Keratinocyte (primary cell): ENCODE data around the gene PAFAH1B2. TPM values are rescaled to one million over a fixed set of nuclear protein-coding genes. Genes with fewer than 3 reads are reported as not detected.

Source experiments
- DNase-seq: peaks from one replicate; pipeline ENCODE4 v3.0.0-alpha.2; 2011; ENCODE audit warnings: low read depth, missing footprints, low spot score
- FAIRE-seq: peaks from 2 replicates; lab custom pipeline; 2011; peaks lifted over from hg19 to GRCh38; lab: Jason Lieb, UNC
- H2AFZ ChIP-seq: 2 replicates; pipeline ENCODE4 v1.6.0; 2012; ENCODE audit warnings: low read length, control low read depth, inconsistent platforms; ENCODE audit not compliant: control insufficient read depth
- H3K27ac ChIP-seq: 2 replicates; pipeline ENCODE4 v1.5.1; 2011; ENCODE audit warnings: low read length; ENCODE audit not compliant: control insufficient read depth, insufficient read depth
- H3K27me3 ChIP-seq: 3 replicates; pipeline ENCODE4 v1.6.0; 2011; ENCODE audit warnings: low read length; ENCODE audit not compliant: control insufficient read depth, insufficient read depth; ENCODE audit errors: extremely low read depth
- H3K36me3 ChIP-seq, 2 experiments: 2 replicates in 1 of 2; 3 replicates in 1 of 2; pipeline ENCODE4 v1.5.1; 2011; ENCODE audit warnings: low read length in 2 of 2, mild to moderate bottlenecking in 1 of 2; ENCODE audit not compliant: control insufficient read depth in 2 of 2, insufficient read depth in 2 of 2; ENCODE audit errors: extremely low read depth in 1 of 2
- H3K4me1 ChIP-seq: 3 replicates; pipeline ENCODE4 v1.5.1; 2011; ENCODE audit warnings: low read length; ENCODE audit not compliant: control insufficient read depth, insufficient read depth; ENCODE audit errors: extremely low read depth
- H3K4me2 ChIP-seq: 3 replicates; pipeline ENCODE4 v1.6.0; 2011; ENCODE audit warnings: low read depth, low read length; ENCODE audit not compliant: control insufficient read depth, insufficient read depth; ENCODE audit errors: extremely low read depth
- H3K4me3 ChIP-seq, 3 experiments: fragments of 200-600 bp in 1 of 3; sonication (generic) in 1 of 3; 2 replicates in 2 of 3; 3 replicates in 1 of 3; pipeline ENCODE4 v1.5.1; 2011 to 2016; ENCODE audit warnings: low read length in 3 of 3, mild to moderate bottlenecking in 3 of 3, control low read depth in 2 of 3, inconsistent platforms in 1 of 3, low read depth in 1 of 3, mixed read lengths in 1 of 3, mixed run types in 1 of 3, moderate library complexity in 1 of 3; ENCODE audit not compliant: control insufficient read depth in 2 of 3, insufficient read depth in 2 of 3; ENCODE audit errors: extremely low read depth in 1 of 3
- H3K79me2 ChIP-seq: 2 replicates; pipeline ENCODE4 v1.6.0; 2012; ENCODE audit warnings: low read length; ENCODE audit not compliant: control insufficient read depth, insufficient read depth
- H3K9ac ChIP-seq: 3 replicates; pipeline ENCODE4 v1.6.0; 2011; ENCODE audit warnings: low read length; ENCODE audit not compliant: control insufficient read depth, insufficient read depth; ENCODE audit errors: extremely low read depth
- H3K9me1 ChIP-seq: 3 replicates; pipeline ENCODE4 v1.6.0; 2011; ENCODE audit warnings: low read length; ENCODE audit not compliant: control insufficient read depth, insufficient read depth; ENCODE audit errors: extremely low read depth
- H3K9me3 ChIP-seq: 2 replicates; pipeline ENCODE4 v1.5.1; 2012; ENCODE audit warnings: low read depth, low read length; ENCODE audit not compliant: control insufficient read depth
- H4K20me1 ChIP-seq: 3 replicates; pipeline ENCODE4 v1.6.0; 2011; ENCODE audit warnings: low read length; ENCODE audit not compliant: control insufficient read depth, insufficient read depth; ENCODE audit errors: extremely low read depth
- CTCF ChIP-seq, 3 experiments: IDR thresholded peaks in 1 of 3; conservative IDR thresholded peaks in 1 of 3; optimal IDR thresholded peaks in 1 of 3; 2 replicates in 2 of 3; 3 replicates in 1 of 3; pipeline versions ENCODE3 to v1.5.1; 2011; ENCODE audit warnings: low read length in 3 of 3, mild to moderate bottlenecking in 3 of 3, moderate library complexity in 2 of 3, control low read depth in 1 of 3, inconsistent platforms in 1 of 3; ENCODE audit not compliant: insufficient read depth in 2 of 3; ENCODE audit errors: extremely low read depth in 1 of 3
- EZH2 ChIP-seq: IDR thresholded peaks from one replicate; pipeline ENCODE4 v1.6.1; 2012; ENCODE audit warnings: inconsistent platforms, mild to moderate bottlenecking, low read length, moderate library complexity
- dilution Hi-C: fragments of 300-500 bp; cut with MboI; formaldehyde crosslinking; loops from one replicate; pipeline ENCODE4 v1.7.0; 2020; ENCODE audit warnings: low sequenced_read_pairs; ENCODE audit not compliant: extremely low pct_ligation_motif_present
- polyA plus RNA-seq, 5 experiments: library from polyadenylated mRNA; depleted of rRNA in 3 of 5; stranded (reverse) in 3 of 5; stranded (forward) in 1 of 5; unstranded in 1 of 5; fragments of >200 nt; gene quantifications; 1 replicate in 1 of 5; 2 replicates in 3 of 5; 3 replicates in 1 of 5; pipeline versions ENCODE4 v1.2.1 to v1.2.3, GENCODE V29; 2011 to 2012; ENCODE audit warnings: missing spikeins in 2 of 5, low read depth in 1 of 5, low replicate concordance in 1 of 5

The PAFAH1B2 gene
- polyA plus RNA-seq, 1 donor (not counting 4 experiments of a cell fraction or from before 2014, with no cell fraction given) = 76.4 TPM

GRCh38 chr11:117218133-117218915 lies 74.2 kb downstream of the PAFAH1B2 start:
- Histone ChIP-seq H2AFZ (no peak overlapping the region), H4K20me1 (no peaks in the 10 kb centered on the region), H3K79me2 (no peaks in the 10 kb centered on the region), H3K36me3 (peaks cover 35 to 48% of the 10 kb centered on the region in 2 experiments), H3K9me1 (peaks cover 2% of the 10 kb centered on the region), H3K9ac (no peak overlapping the region), H3K4me3 (no peak overlapping the region), H3K27me3 (no peaks in the 10 kb centered on the region), H3K4me2 (no peak overlapping the region), H3K4me1 (no peaks in the 10 kb centered on the region), H3K9me3 (no peaks in the 10 kb centered on the region), H3K27ac (no peak overlapping the region)
- DNase-seq (no peak), FAIRE-seq (no peak)
- TF ChIP-seq EZH2 = no peak
- dilution Hi-C loops = no loop called here

- H3K79me2 ChIP-seq = no peaks in the 10 kb centered on the region
- H3K4me1 ChIP-seq = no peaks in the 10 kb centered on the region
- no peak overlapping the region for H3K27ac ChIP-seq
- H3K27me3 ChIP-seq = no peaks in the 10 kb centered on the region
- no peak overlapping the region for H2AFZ ChIP-seq
- no peaks in the 10 kb centered on the region for H4K20me1 ChIP-seq
- H3K36me3 ChIP-seq = peaks cover 35 to 53% of the 10 kb centered on the region in 2 experiments
- no peak overlapping the region for H3K9ac ChIP-seq
- peaks cover 2% of the 10 kb centered on the region for H3K9me1 ChIP-seq
- dilution Hi-C loops = no loop called here
- FAIRE-seq (no peak), DNase-seq (no peak)
- TF ChIP-seq CTCF (optimal IDR thresholded peaks at IDR 0.05 in 1 of 3, IDR thresholded peaks at IDR 0.05 in 1 of 3, conservative IDR thresholded peaks at IDR 0.05 in 1 of 3; ENCODE audit: extremely low read depth in 1 of 3, insufficient read depth in 2 of 3, low read length in 3 of 3) = no peak
- TF ChIP-seq EZH2 = no peak
- no peak overlapping the region for H3K4me2 ChIP-seq
- H3K4me3 ChIP-seq = no peak overlapping the region
- no peaks in the 10 kb centered on the region for H3K9me3 ChIP-seq
Measured at GRCh38 chr11:117219001-117219400, 74.9 kb downstream of the PAFAH1B2 start.
